Thymus (tissue), 11 donors: ENCODE data around the gene TUBA1A. TPM values are rescaled to one million over a fixed set of nuclear protein-coding genes. Genes with fewer than 3 reads are reported as not detected.
"Not testable (repeated sequence)": the region's sequence is repeated elsewhere in the genome, so short reads cannot be mapped to it uniquely, and the experiment has no call there.

Source experiments
- DNase-seq, 9 donors: peaks; one replicate each; pipeline ENCODE4 v3.0.0-alpha.2; 2013; ENCODE audit warnings: low spot score in 9 of 9, low read depth in 6 of 9, missing footprints in 1 of 9
- H3K27ac ChIP-seq, 2 donors: one replicate each; pipeline ENCODE4 v1.5.1; 2013; ENCODE audit warnings: control low read depth in 1 of 2, low read depth in 1 of 2, low read length in 1 of 2, mild to moderate bottlenecking in 1 of 2, moderate library complexity in 1 of 2
- H3K27me3 ChIP-seq, 2 donors: one replicate each; pipeline ENCODE4 v1.5.1; 2013; ENCODE audit warnings: low read length in 1 of 2; ENCODE audit not compliant: control insufficient read depth in 2 of 2, insufficient read depth in 1 of 2
- H3K36me3 ChIP-seq, 2 donors: one replicate each; pipeline ENCODE4 v1.5.1; 2013; ENCODE audit warnings: low read length in 1 of 2, mild to moderate bottlenecking in 1 of 2, moderate library complexity in 1 of 2; ENCODE audit not compliant: control insufficient read depth in 2 of 2, insufficient read depth in 2 of 2
- H3K4me1 ChIP-seq, 2 donors: one replicate each; pipeline ENCODE4 v1.5.1; 2013; ENCODE audit warnings: low read length in 2 of 2; ENCODE audit not compliant: control insufficient read depth in 2 of 2, insufficient read depth in 2 of 2
- H3K4me3 ChIP-seq, 2 donors: one replicate each; pipeline ENCODE4 v1.5.1; 2013; ENCODE audit warnings: low read length in 2 of 2, control low read depth in 1 of 2, mild to moderate bottlenecking in 1 of 2
- H3K9me3 ChIP-seq, 2 donors: one replicate each; pipeline ENCODE4 v1.5.1; 2013; ENCODE audit warnings: low read length in 1 of 2, mild to moderate bottlenecking in 1 of 2; ENCODE audit not compliant: control insufficient read depth in 2 of 2, insufficient read depth in 1 of 2
- WGBS: extraction: QIAGEN DNeasy Blood & Tissue Kit; methylation state at CpG from one replicate; pipeline ENCODE4 v1.1.7; 2013; 5-methylcytosine and 5-hydroxymethylcytosine counted together
- polyA plus RNA-seq: library from polyadenylated mRNA; stranded (reverse); fragments of 200-250 nt; gene quantifications from one replicate; pipeline ENCODE4 v1.2.3, GENCODE V29; 2013
- total RNA-seq: library from RNA; stranded (reverse); fragments of 120-200 nt; gene quantifications from one replicate; pipeline ENCODE4 v1.2.4, GENCODE V29; 2013
- donor health status: healthy.

TUBA1A gene
- total and polyA plus RNA-seq, 2 donors = 111 to 276 TPM

- H3K4me1 ChIP-seq = no peaks in the 10 kb centered on the region
- no peak for DNase-seq
- H3K27ac ChIP-seq = no peak overlapping the region
- no peaks in the 10 kb centered on the region for H3K27me3 ChIP-seq
- H3K9me3 ChIP-seq = no peaks in the 10 kb centered on the region
- no peaks in the 10 kb centered on the region for H3K36me3 ChIP-seq
- WGBS = 98% methylated on average over 1 of the region's 1 CpG
- H3K4me3 ChIP-seq = no peak overlapping the region
Measured at GRCh38 chr12:49146406-49146805, 42.5 kb downstream of the TUBA1A start.

- no peak for DNase-seq
- Histone ChIP-seq H3K27ac (no peak overlapping the region), H3K27me3 (no peaks in the 10 kb centered on the region), H3K4me3 (no peak overlapping the region), H3K4me1 (no peaks in the 10 kb centered on the region), H3K36me3 (no peaks in the 10 kb centered on the region), H3K9me3 (no peaks in the 10 kb centered on the region)
- 97% methylated on average over 2 of the region's 2 CpGs for WGBS
Measured at GRCh38 chr12:49144384-49144783, 44.5 kb downstream of the TUBA1A start.

DNA sequence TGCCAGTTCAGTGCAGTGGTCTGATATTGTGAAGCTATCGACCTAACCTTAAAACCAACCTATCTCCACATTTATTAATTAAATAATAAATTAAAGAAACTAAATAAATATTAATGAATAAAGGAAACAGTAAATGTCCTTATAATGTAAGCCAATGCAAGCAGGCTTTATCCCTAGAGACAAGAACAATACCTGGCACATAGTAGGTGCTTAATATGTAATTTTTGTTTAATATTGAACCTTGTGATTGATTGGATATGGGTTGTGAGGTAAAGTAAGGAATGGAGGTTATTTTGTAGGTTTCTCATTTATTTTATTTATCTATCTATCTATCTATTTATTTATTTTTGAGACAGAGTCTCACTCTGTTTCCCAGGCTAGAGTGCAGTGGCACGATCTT, 49.9 kb downstream of the TUBA1A start:
- H3K9me3 ChIP-seq = no peaks in the 10 kb centered on the region

DNA sequence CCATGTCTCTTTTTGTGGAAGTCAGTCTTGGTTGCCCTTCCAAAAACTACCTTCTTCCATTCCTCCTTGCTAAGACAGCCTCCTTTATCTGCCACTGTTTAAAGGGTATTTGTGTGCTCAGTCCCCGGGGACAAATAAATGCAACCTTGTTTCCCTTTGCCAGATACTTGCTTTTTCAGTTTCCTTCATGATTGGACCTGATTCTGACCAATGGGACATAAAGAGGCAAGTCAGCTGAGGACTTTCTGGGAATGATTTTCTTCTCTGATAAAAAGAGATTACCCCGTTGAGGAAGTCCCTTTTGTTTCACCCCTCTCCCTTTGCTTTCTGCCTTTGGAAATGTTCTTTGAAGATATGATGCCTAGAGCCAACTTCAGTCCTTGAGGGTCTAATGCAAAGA, 50.3 kb downstream of the TUBA1A start:
- H3K4me1 ChIP-seq = peaks cover 0 to 2% of the 10 kb centered on the region in 2 donors
- no peaks in the 10 kb centered on the region for H3K36me3 ChIP-seq
- no peaks in the 10 kb centered on the region for H3K27me3 ChIP-seq
- WGBS = 80% methylated on average over 2 of the region's 2 CpGs
- DNase-seq = no peak
- no peak overlapping the region for H3K4me3 ChIP-seq
- H3K27ac ChIP-seq = no peak overlapping the region
- H3K9me3 ChIP-seq = no peaks in the 10 kb centered on the region

More for the DNA sequence above, 49.9 kb downstream of the TUBA1A start:
- Histone ChIP-seq H3K36me3 (no peaks in the 10 kb centered on the region), H3K4me3 (no peak overlapping the region), H3K27me3 (no peaks in the 10 kb centered on the region), H3K4me1 (no peaks in the 10 kb centered on the region), H3K27ac (no peak overlapping the region)
- over 99% methylated on average over 2 of the region's 2 CpGs for WGBS
- DNase-seq = no peak

- H3K9me3 ChIP-seq = no peaks in the 10 kb centered on the region
- no peak for DNase-seq
- H3K27ac ChIP-seq = no peak overlapping the region
- 98% methylated on average over 1 of the region's 1 CpG for WGBS
- peaks cover 3% of the 10 kb centered on the region in 2 donors for H3K4me1 ChIP-seq
- no peak overlapping the region for H3K4me3 ChIP-seq
- H3K36me3 ChIP-seq = no peaks in the 10 kb centered on the region
- no peaks in the 10 kb centered on the region for H3K27me3 ChIP-seq
Measured at GRCh38 chr12:49137476-49137875, 51.4 kb downstream of the TUBA1A start.

DNA sequence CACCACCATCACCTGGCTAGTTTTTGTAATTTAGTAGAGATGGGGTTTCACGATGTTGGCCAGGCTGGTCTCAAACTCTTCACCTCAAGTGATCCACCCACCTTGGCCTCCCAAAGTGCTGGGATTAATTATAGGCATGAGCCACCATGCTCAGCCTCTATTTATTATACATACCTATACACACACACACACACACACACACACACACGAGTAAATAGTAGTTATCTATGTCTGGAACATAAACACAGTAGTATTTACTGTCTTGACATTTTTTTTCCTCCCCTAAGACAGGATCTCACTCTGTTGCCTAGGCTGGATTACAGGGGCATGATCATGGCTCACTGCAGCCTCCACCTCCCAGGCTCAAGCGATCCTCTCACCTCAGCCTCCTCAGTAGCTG, 51.9 kb downstream of the TUBA1A start:
- not testable (repeated sequence) for H3K4me3 ChIP-seq, H3K9me3 ChIP-seq, H3K27ac ChIP-seq, DNase-seq, H3K27me3 ChIP-seq, H3K4me1 ChIP-seq, H3K36me3 ChIP-seq
- WGBS = 96% methylated on average over 3 of the region's 3 CpGs

Other genes with a start within 250 kb of the TUBA1A start
- gene ARF3, start 231.6 kb downstream of the TUBA1A start, total RNA-seq = 48.1 TPM
- 70.6 TPM for gene ARF3, start 231.6 kb downstream of the TUBA1A start, polyA plus RNA-seq
- 3.4 TPM for gene WNT10B, start 217.3 kb downstream of the TUBA1A start, total RNA-seq
- 14.1 TPM for gene WNT10B, start 217.3 kb downstream of the TUBA1A start, polyA plus RNA-seq
- not detected for gene WNT1, start 210.8 kb downstream of the TUBA1A start, total RNA-seq
- 0.05 TPM for gene WNT1, start 210.8 kb downstream of the TUBA1A start, polyA plus RNA-seq
- gene DDN, start 189.7 kb downstream of the TUBA1A start, total RNA-seq = 0.09 TPM
- gene DDN, start 189.7 kb downstream of the TUBA1A start, polyA plus RNA-seq = 0.18 TPM
- gene PRKAG1, start 170.3 kb downstream of the TUBA1A start, total RNA-seq = 65.3 TPM
- gene PRKAG1, start 170.3 kb downstream of the TUBA1A start, polyA plus RNA-seq = 58.5 TPM
- gene KMT2D, start 128.3 kb downstream of the TUBA1A start, total RNA-seq = 13.3 TPM
- gene KMT2D, start 128.3 kb downstream of the TUBA1A start, polyA plus RNA-seq = 37.4 TPM
- gene RHEBL1, start 119.1 kb downstream of the TUBA1A start, total RNA-seq = 3.2 TPM
- gene RHEBL1, start 119.1 kb downstream of the TUBA1A start, polyA plus RNA-seq = 1.6 TPM
- 0.09 TPM for gene DHH, start 94.3 kb downstream of the TUBA1A start, total RNA-seq
- gene DHH, start 94.3 kb downstream of the TUBA1A start, polyA plus RNA-seq = 0.21 TPM
- 35.1 TPM for gene LMBR1L, start 78.2 kb downstream of the TUBA1A start, total RNA-seq
- 112 TPM for gene LMBR1L, start 78.2 kb downstream of the TUBA1A start, polyA plus RNA-seq
- 2,059 TPM for gene TUBA1B, start 57.7 kb downstream of the TUBA1A start, total RNA-seq
- 285 TPM for gene TUBA1B, start 57.7 kb downstream of the TUBA1A start, polyA plus RNA-seq
- gene TUBA1C, start 76.0 kb upstream of the TUBA1A start, total RNA-seq = 112 TPM
- gene TUBA1C, start 76.0 kb upstream of the TUBA1A start, polyA plus RNA-seq = 115 TPM
- 0.28 TPM for gene PRPH, start 106.1 kb upstream of the TUBA1A start, total RNA-seq
- 1.6 TPM for gene PRPH, start 106.1 kb upstream of the TUBA1A start, polyA plus RNA-seq
- 22.1 TPM for gene TROAP, start 134.2 kb upstream of the TUBA1A start, total RNA-seq
- 12.4 TPM for gene TROAP, start 134.2 kb upstream of the TUBA1A start, polyA plus RNA-seq
- gene C1QL4, start 148.1 kb upstream of the TUBA1A start, total RNA-seq = 0.05 TPM
- gene C1QL4, start 148.1 kb upstream of the TUBA1A start, polyA plus RNA-seq = 0.21 TPM
- gene DNAJC22, start 157.8 kb upstream of the TUBA1A start, total RNA-seq = 0.09 TPM
- 0.27 TPM for gene DNAJC22, start 157.8 kb upstream of the TUBA1A start, polyA plus RNA-seq
- gene SPATS2, start 178.4 kb upstream of the TUBA1A start, total RNA-seq = 14.2 TPM
- gene SPATS2, start 178.4 kb upstream of the TUBA1A start, polyA plus RNA-seq = 15.3 TPM